IPS-15b (cell line): Measurements from ENCODE around the gene PPIH.
"Not testable (repeated sequence)": the region's sequence is repeated elsewhere in the genome, so short reads cannot be mapped to it uniquely, and the experiment has no call there.

Source experiments
- H3K27me3 ChIP-seq: one replicate; pipeline ENCODE4 v1.6.1; 2013; ENCODE audit warnings: low read length; ENCODE audit not compliant: control insufficient read depth, insufficient read depth
- H3K36me3 ChIP-seq: one replicate; pipeline ENCODE4 v1.6.1; 2013; ENCODE audit warnings: low read length; ENCODE audit not compliant: control insufficient read depth, insufficient read depth
- H3K4me1 ChIP-seq: one replicate; pipeline ENCODE4 v1.6.1; 2013; ENCODE audit warnings: mild to moderate bottlenecking, low read length; ENCODE audit not compliant: control insufficient read depth, insufficient read depth
- H3K4me3 ChIP-seq: one replicate; pipeline ENCODE4 v1.5.1; 2013; ENCODE audit warnings: low read depth, low read length
- H3K9ac ChIP-seq: one replicate; pipeline ENCODE4 v1.6.1; 2013; ENCODE audit warnings: low read depth, mild to moderate bottlenecking, low read length
- H3K9me3 ChIP-seq: one replicate; pipeline ENCODE4 v1.6.1; 2013; ENCODE audit warnings: mild to moderate bottlenecking, low read length; ENCODE audit not compliant: control insufficient read depth, insufficient read depth

Gene PPIH

GRCh38 chr1:42670425-42670824 is 12.2 kb downstream of the PPIH start:
- H3K27me3 ChIP-seq = no peaks in the 10 kb centered on the region
- H3K4me1 ChIP-seq = no peaks in the 10 kb centered on the region
- peaks cover 26% of the 10 kb centered on the region for H3K36me3 ChIP-seq
- no peak overlapping the region for H3K4me3 ChIP-seq
- no peaks in the 10 kb centered on the region for H3K9me3 ChIP-seq
- no peak overlapping the region for H3K9ac ChIP-seq

GRCh38 chr1:42674214-42674613 is 16.0 kb downstream of the PPIH start:
- H3K36me3 ChIP-seq = peaks cover 4% of the 10 kb centered on the region
- no peaks in the 10 kb centered on the region for H3K4me1 ChIP-seq
- no peak overlapping the region for H3K4me3 ChIP-seq
- no peak overlapping the region for H3K9ac ChIP-seq
- H3K9me3 ChIP-seq = no peaks in the 10 kb centered on the region
- no peaks in the 10 kb centered on the region for H3K27me3 ChIP-seq

- Histone ChIP-seq H3K4me1 (no peaks in the 10 kb centered on the region), H3K4me3 (no peak overlapping the region), H3K36me3 (peaks cover 4% of the 10 kb centered on the region), H3K9ac (no peak overlapping the region), H3K9me3 (no peaks in the 10 kb centered on the region), H3K27me3 (no peaks in the 10 kb centered on the region)
Measured at GRCh38 chr1:42674682-42675081, 16.5 kb downstream of the PPIH start.

- Histone ChIP-seq H3K4me3 (no peak overlapping the region), H3K4me1 (no peaks in the 10 kb centered on the region), H3K36me3 (no peaks in the 10 kb centered on the region)
Measured at GRCh38 chr1:42675467-42675866, 17.2 kb downstream of the PPIH start.

GRCh38 chr1:42676534-42677087 is 18.4 kb downstream of the PPIH start:
- no peaks in the 10 kb centered on the region for H3K27me3 ChIP-seq
- H3K36me3 ChIP-seq = no peaks in the 10 kb centered on the region
- no peak overlapping the region for H3K9ac ChIP-seq
- no peaks in the 10 kb centered on the region for H3K9me3 ChIP-seq
- H3K4me1 ChIP-seq = no peaks in the 10 kb centered on the region
- no peak overlapping the region for H3K4me3 ChIP-seq

More at GRCh38 chr1:42675467-42675866, 17.2 kb downstream of the PPIH start:
- Histone ChIP-seq H3K27me3 (no peaks in the 10 kb centered on the region), H3K9ac (no peak overlapping the region), H3K9me3 (no peaks in the 10 kb centered on the region)

- Histone ChIP-seq H3K36me3 (peaks cover 4% of the 10 kb centered on the region), H3K9ac (peak overlapping the region; percentile 9), H3K27me3 (no peaks in the 10 kb centered on the region), H3K4me3 (no peak overlapping the region), H3K4me1 (peaks cover 4% of the 10 kb centered on the region), H3K9me3 (no peaks in the 10 kb centered on the region)
Measured at GRCh38 chr1:42679364-42679983, 21.3 kb downstream of the PPIH start.

- Histone ChIP-seq H3K9me3 (no peaks in the 10 kb centered on the region), H3K4me3 (peak overlapping the region; percentile 11), H3K4me1 (peaks cover 4% of the 10 kb centered on the region), H3K9ac (peak overlapping the region; percentile 9), H3K27me3 (no peaks in the 10 kb centered on the region), H3K36me3 (peaks cover 4% of the 10 kb centered on the region)
Measured at GRCh38 chr1:42680055-42680454, 21.8 kb downstream of the PPIH start.

- H3K4me1 ChIP-seq = peaks cover 5% of the 10 kb centered on the region
- H3K9ac ChIP-seq = peak overlapping the region; percentile 95
- H3K36me3 ChIP-seq = peaks cover 4% of the 10 kb centered on the region
- H3K9me3 ChIP-seq = no peaks in the 10 kb centered on the region
- H3K4me3 ChIP-seq = peak overlapping the region; percentile 93
- no peaks in the 10 kb centered on the region for H3K27me3 ChIP-seq
Measured at GRCh38 chr1:42680921-42681683, 22.9 kb downstream of the PPIH start.

- H3K4me1 ChIP-seq = peaks cover 13% of the 10 kb centered on the region
- H3K4me3 ChIP-seq = peak within 1 kb of the TSS; percentile 93
- no peaks in the 10 kb centered on the region for H3K9me3 ChIP-seq
- peak within 1 kb of the TSS; percentile 95 for H3K9ac ChIP-seq
- H3K36me3 ChIP-seq = peaks cover 4% of the 10 kb centered on the region
- H3K27me3 ChIP-seq = no peaks in the 10 kb centered on the region
Measured at GRCh38 chr1:42681741-42682483, 23.7 kb downstream of the PPIH start, which contains the start of gene YBX1. Gene YBX1, plus strand, starts transcription at chr1:42682418. Its CDS starts 148 bp downstream, at chr1:42682566.

GRCh38 chr1:42682484-42682738 is 24.2 kb downstream of the PPIH start:
- H3K9ac ChIP-seq, H3K9me3 ChIP-seq, H3K27me3 ChIP-seq, H3K36me3 ChIP-seq: not testable (repeated sequence)
- Histone ChIP-seq H3K4me1 (peaks cover 13% of the 10 kb centered on the region), H3K4me3 (peak overlapping the region; percentile 93)

GRCh38 chr1:42682739-42683531 is 24.7 kb downstream of the PPIH start:
- H3K4me1 ChIP-seq = peaks cover 17% of the 10 kb centered on the region
- peaks cover 4% of the 10 kb centered on the region for H3K36me3 ChIP-seq
- H3K4me3 ChIP-seq = peak overlapping the region; percentile 83
- no peaks in the 10 kb centered on the region for H3K9me3 ChIP-seq
- no peaks in the 10 kb centered on the region for H3K27me3 ChIP-seq
- H3K9ac ChIP-seq = peak overlapping the region; percentile 71
